ENCODE measurements around the gene NOS2.
"Not testable (repeated sequence)": the region's sequence is repeated elsewhere in the genome, so short reads cannot be mapped to it uniquely, and the experiment has no call there.

- TF ChIP-seq ZNF274 (IDR thresholded peaks at IDR 0.05; ENCODE audit: low read depth, low read length); YY1 (IDR thresholded peaks at IDR 0.05; ENCODE audit: insufficient read depth, insufficient read length): not testable (repeated sequence)
These were observed 28.9 kb upstream of the NOS2 start for GRCh38 chr17:27829143-27829711.
